ENCODE measurements around the gene ADK.
"Not testable (repeated sequence)": the region's sequence is repeated elsewhere in the genome, so short reads cannot be mapped to it uniquely, and the experiment has no call there.

Gene ADK

DNA sequence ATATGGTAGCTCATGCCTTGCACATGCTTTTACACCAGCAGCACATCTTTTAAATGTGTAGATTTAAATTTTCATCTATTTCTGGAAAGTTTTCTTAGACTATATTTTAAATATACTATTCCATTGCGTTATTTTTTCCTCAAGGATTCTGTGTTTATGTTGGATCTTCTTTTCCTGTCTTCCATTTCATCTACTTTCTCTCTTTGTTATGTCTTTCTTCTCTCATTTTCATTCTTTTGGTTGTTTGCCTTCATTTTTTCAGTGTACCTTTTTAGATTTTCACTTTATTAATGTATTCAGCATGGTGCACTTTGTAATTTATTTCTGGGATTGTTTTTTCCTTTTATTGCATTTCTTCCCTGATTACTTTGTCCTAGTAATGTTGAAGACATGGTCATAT is 329.8 kb downstream of the ADK start:
- Histone ChIP-seq H3K9me3 (ENCODE audit: control insufficient read depth, low read length) (no peaks in the 10 kb centered on the region), H3K27me3 (replicated peaks; ENCODE audit: control insufficient read depth, insufficient read depth, low read length, poor library complexity, severe bottlenecking) (no peaks in the 10 kb centered on the region), H3K36me3 (ENCODE audit: control insufficient read depth, insufficient read depth, low read length) (peaks cover 3% of the 10 kb centered on the region), H3K4me1 (ENCODE audit: control insufficient read depth, insufficient read depth, low read length, poor library complexity, severe bottlenecking) (no peaks in the 10 kb centered on the region), H3K27ac (ENCODE audit: insufficient read depth, low read length, poor library complexity, severe bottlenecking) (no peak overlapping the region), H3K4me3 (ENCODE audit: insufficient read depth, low read depth, low read length, poor library complexity, severe bottlenecking) (no peak overlapping the region)
- no peak for DNase-seq

GRCh38 chr10:74483356-74483755 is 332.3 kb downstream of the ADK start:
- H3K9me3 ChIP-seq (ENCODE audit: control insufficient read depth, low read length), result no peaks in the 10 kb centered on the region
- no peak overlapping the region for H3K27ac ChIP-seq (ENCODE audit: insufficient read depth, low read length, poor library complexity, severe bottlenecking)
- H3K36me3 ChIP-seq (ENCODE audit: control insufficient read depth, insufficient read depth, low read length), result peaks cover 3% of the 10 kb centered on the region
- H3K27me3 ChIP-seq (replicated peaks; ENCODE audit: control insufficient read depth, insufficient read depth, low read length, poor library complexity, severe bottlenecking), result no peaks in the 10 kb centered on the region
- no peak overlapping the region for H3K4me3 ChIP-seq (ENCODE audit: insufficient read depth, low read depth, low read length, poor library complexity, severe bottlenecking)
- no peaks in the 10 kb centered on the region for H3K4me1 ChIP-seq (ENCODE audit: control insufficient read depth, insufficient read depth, low read length, poor library complexity, severe bottlenecking)
- no peak for DNase-seq

GRCh38 chr10:74485283-74485682 is 334.3 kb downstream of the ADK start:
- DNase-seq, result no peak
- H3K4me3 ChIP-seq (ENCODE audit: insufficient read depth, low read depth, low read length, poor library complexity, severe bottlenecking), result no peak overlapping the region
- H3K27ac ChIP-seq (ENCODE audit: insufficient read depth, low read length, poor library complexity, severe bottlenecking), result no peak overlapping the region
- H3K36me3 ChIP-seq (ENCODE audit: control insufficient read depth, insufficient read depth, low read length), result peaks cover 3% of the 10 kb centered on the region
- no peaks in the 10 kb centered on the region for H3K9me3 ChIP-seq (ENCODE audit: control insufficient read depth, low read length)
- no peaks in the 10 kb centered on the region for H3K4me1 ChIP-seq (ENCODE audit: control insufficient read depth, insufficient read depth, low read length, poor library complexity, severe bottlenecking)
- no peaks in the 10 kb centered on the region for H3K27me3 ChIP-seq (replicated peaks; ENCODE audit: control insufficient read depth, insufficient read depth, low read length, poor library complexity, severe bottlenecking)

GRCh38 chr10:74486659-74487058 is 335.6 kb downstream of the ADK start:
- Histone ChIP-seq H3K4me3 (ENCODE audit: insufficient read depth, low read depth, low read length, poor library complexity, severe bottlenecking) (no peak overlapping the region), H3K9me3 (ENCODE audit: control insufficient read depth, low read length) (no peaks in the 10 kb centered on the region), H3K27ac (ENCODE audit: insufficient read depth, low read length, poor library complexity, severe bottlenecking) (no peak overlapping the region), H3K27me3 (replicated peaks; ENCODE audit: control insufficient read depth, insufficient read depth, low read length, poor library complexity, severe bottlenecking) (no peaks in the 10 kb centered on the region), H3K36me3 (ENCODE audit: control insufficient read depth, insufficient read depth, low read length) (peaks cover 3% of the 10 kb centered on the region), H3K4me1 (ENCODE audit: control insufficient read depth, insufficient read depth, low read length, poor library complexity, severe bottlenecking) (no peaks in the 10 kb centered on the region)
- no peak for DNase-seq

GRCh38 chr10:74488907-74489306 is 337.9 kb downstream of the ADK start:
- no peaks in the 10 kb centered on the region for H3K9me3 ChIP-seq (ENCODE audit: control insufficient read depth, low read length)
- H3K4me3 ChIP-seq (ENCODE audit: insufficient read depth, low read depth, low read length, poor library complexity, severe bottlenecking), result no peak overlapping the region
- H3K27me3 ChIP-seq (replicated peaks; ENCODE audit: control insufficient read depth, insufficient read depth, low read length, poor library complexity, severe bottlenecking), result no peaks in the 10 kb centered on the region
- no peak overlapping the region for H3K27ac ChIP-seq (ENCODE audit: insufficient read depth, low read length, poor library complexity, severe bottlenecking)
- DNase-seq, result no peak
- no peaks in the 10 kb centered on the region for H3K36me3 ChIP-seq (ENCODE audit: control insufficient read depth, insufficient read depth, low read length)
- no peaks in the 10 kb centered on the region for H3K4me1 ChIP-seq (ENCODE audit: control insufficient read depth, insufficient read depth, low read length, poor library complexity, severe bottlenecking)

DNA sequence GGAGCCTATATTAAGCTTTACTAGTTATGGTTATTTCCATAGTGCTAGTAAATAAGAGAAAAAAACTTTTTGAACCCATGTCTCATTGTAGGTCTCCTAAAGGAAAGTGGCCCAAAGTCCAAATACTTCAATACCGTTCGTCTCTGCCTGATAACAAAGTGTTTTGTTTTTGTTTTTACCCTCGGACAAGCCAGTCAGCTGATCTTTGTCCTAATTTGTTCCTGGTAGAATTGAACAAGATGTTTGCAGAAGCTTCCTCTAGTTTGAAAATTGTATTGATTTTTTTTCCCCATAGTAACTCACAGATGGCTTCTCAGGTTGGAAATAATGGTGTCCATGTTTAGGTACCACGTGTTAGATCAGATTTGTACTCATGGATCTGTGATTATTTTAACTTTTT is 339.5 kb downstream of the ADK start:
- Histone ChIP-seq H3K9me3 (ENCODE audit: control insufficient read depth, low read length) (no peaks in the 10 kb centered on the region), H3K27ac (ENCODE audit: insufficient read depth, low read length, poor library complexity, severe bottlenecking) (no peak overlapping the region), H3K4me3 (ENCODE audit: insufficient read depth, low read depth, low read length, poor library complexity, severe bottlenecking) (no peak overlapping the region), H3K36me3 (ENCODE audit: control insufficient read depth, insufficient read depth, low read length) (no peaks in the 10 kb centered on the region), H3K4me1 (ENCODE audit: control insufficient read depth, insufficient read depth, low read length, poor library complexity, severe bottlenecking) (no peaks in the 10 kb centered on the region), H3K27me3 (replicated peaks; ENCODE audit: control insufficient read depth, insufficient read depth, low read length, poor library complexity, severe bottlenecking) (no peaks in the 10 kb centered on the region)
- no peak for DNase-seq

DNA sequence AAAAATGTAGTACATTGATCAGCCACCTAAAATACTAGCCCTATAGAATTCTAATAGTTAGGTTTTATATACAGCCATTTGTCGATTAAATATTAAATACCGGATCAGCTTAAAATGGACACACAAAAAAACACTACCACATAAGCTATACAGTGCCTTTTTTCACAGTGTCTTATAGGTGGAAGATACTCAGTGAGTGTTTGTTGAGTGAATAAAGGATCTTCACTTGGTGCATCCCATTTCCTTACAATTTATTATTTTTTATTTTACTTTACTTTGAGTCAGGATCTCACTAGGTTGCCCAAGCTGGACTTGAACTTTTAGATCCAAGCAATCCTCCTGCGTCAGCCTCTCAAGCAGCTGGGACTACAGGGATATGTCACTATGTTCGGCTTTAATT is 340.0 kb downstream of the ADK start:
- DNase-seq, result no peak
- no peak overlapping the region for H3K27ac ChIP-seq (ENCODE audit: insufficient read depth, low read length, poor library complexity, severe bottlenecking)
- no peaks in the 10 kb centered on the region for H3K4me1 ChIP-seq (ENCODE audit: control insufficient read depth, insufficient read depth, low read length, poor library complexity, severe bottlenecking)
- H3K36me3 ChIP-seq (ENCODE audit: control insufficient read depth, insufficient read depth, low read length), result no peaks in the 10 kb centered on the region
- H3K27me3 ChIP-seq (replicated peaks; ENCODE audit: control insufficient read depth, insufficient read depth, low read length, poor library complexity, severe bottlenecking), result no peaks in the 10 kb centered on the region
- H3K9me3 ChIP-seq (ENCODE audit: control insufficient read depth, low read length), result no peaks in the 10 kb centered on the region
- no peak overlapping the region for H3K4me3 ChIP-seq (ENCODE audit: insufficient read depth, low read depth, low read length, poor library complexity, severe bottlenecking)

- not testable (repeated sequence) for H3K4me3 ChIP-seq (ENCODE audit: insufficient read depth, low read depth, low read length, poor library complexity, severe bottlenecking); H3K27ac ChIP-seq (ENCODE audit: insufficient read depth, low read length, poor library complexity, severe bottlenecking); DNase-seq; H3K9me3 ChIP-seq (ENCODE audit: control insufficient read depth, low read length); H3K4me1 ChIP-seq (ENCODE audit: control insufficient read depth, insufficient read depth, low read length, poor library complexity, severe bottlenecking); H3K27me3 ChIP-seq (replicated peaks; ENCODE audit: control insufficient read depth, insufficient read depth, low read length, poor library complexity, severe bottlenecking); H3K36me3 ChIP-seq (ENCODE audit: control insufficient read depth, insufficient read depth, low read length)
Measured at GRCh38 chr10:74496276-74496675, 345.3 kb downstream of the ADK start.

GRCh38 chr10:74498664-74499063 is 347.6 kb downstream of the ADK start:
- H3K27me3 ChIP-seq (replicated peaks; ENCODE audit: control insufficient read depth, insufficient read depth, low read length, poor library complexity, severe bottlenecking); H3K9me3 ChIP-seq (ENCODE audit: control insufficient read depth, low read length); H3K27ac ChIP-seq (ENCODE audit: insufficient read depth, low read length, poor library complexity, severe bottlenecking); H3K36me3 ChIP-seq (ENCODE audit: control insufficient read depth, insufficient read depth, low read length); H3K4me1 ChIP-seq (ENCODE audit: control insufficient read depth, insufficient read depth, low read length, poor library complexity, severe bottlenecking); DNase-seq; H3K4me3 ChIP-seq (ENCODE audit: insufficient read depth, low read depth, low read length, poor library complexity, severe bottlenecking): not testable (repeated sequence)

DNA sequence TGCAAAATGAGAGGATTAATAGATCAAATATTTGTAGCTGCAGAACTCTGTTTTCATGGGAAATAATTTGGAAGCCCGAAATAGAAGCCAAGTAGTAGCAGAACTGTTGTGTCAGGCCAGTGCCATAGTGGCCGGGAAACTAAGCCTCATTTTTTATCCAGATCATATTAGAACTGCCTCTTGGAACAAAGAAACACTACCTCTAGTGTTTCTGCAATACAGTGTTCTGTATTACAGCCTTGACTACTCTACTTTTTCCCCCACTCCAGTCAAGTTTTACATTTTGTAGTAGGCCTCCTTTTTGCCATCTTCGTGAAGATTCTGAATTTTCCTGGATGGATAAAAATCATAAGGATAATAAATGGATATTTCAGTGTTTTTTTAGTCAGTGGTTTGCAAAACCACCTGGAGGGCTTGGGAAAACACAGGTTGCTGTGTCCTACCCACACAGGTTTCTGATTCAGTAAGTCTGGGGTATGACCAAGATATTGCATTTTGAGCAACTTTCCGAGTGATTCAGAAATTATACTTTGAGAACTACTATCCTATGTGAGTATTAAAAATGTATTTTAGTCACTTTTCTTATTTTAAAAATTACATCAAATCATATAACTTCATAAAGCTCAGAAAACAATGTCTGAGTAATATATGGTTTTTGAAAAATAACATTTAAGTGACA is 349.1 kb downstream of the ADK start:
- Histone ChIP-seq H3K4me1 (ENCODE audit: control insufficient read depth, insufficient read depth, low read length, poor library complexity, severe bottlenecking) (no peaks in the 10 kb centered on the region), H3K27ac (ENCODE audit: insufficient read depth, low read length, poor library complexity, severe bottlenecking) (no peak overlapping the region), H3K36me3 (ENCODE audit: control insufficient read depth, insufficient read depth, low read length) (no peaks in the 10 kb centered on the region), H3K4me3 (ENCODE audit: insufficient read depth, low read depth, low read length, poor library complexity, severe bottlenecking) (no peak overlapping the region), H3K9me3 (ENCODE audit: control insufficient read depth, low read length) (no peaks in the 10 kb centered on the region), H3K27me3 (replicated peaks; ENCODE audit: control insufficient read depth, insufficient read depth, low read length, poor library complexity, severe bottlenecking) (no peaks in the 10 kb centered on the region)
- DNase-seq, result no peak

Data from effector memory CD4-positive, alpha-beta T cell (primary cell).